Lower lobe of right lung (tissue), 2 donors: ENCODE measurements around the gene WFDC1. TPM values are rescaled to one million over a fixed set of nuclear protein-coding genes. Genes with fewer than 3 reads are reported as not detected.

ENCODE experiments used
- ATAC-seq, 2 donors: fragments of 200-7000 bp; cut with Tn5 transposase; one replicate each; pipeline ENCODE4 v1.9.1; 2020 to 2022; ENCODE audit warnings: mild to moderate bottlenecking in 2 of 2, moderate library complexity in 2 of 2
- DNase-seq: peaks from one replicate; pipeline ENCODE4 v3.0.0-alpha.2; 2020
- H3K27ac ChIP-seq: fragments of 200-600 bp; one replicate; pipeline ENCODE4 v1.8.0; 2022
- H3K27me3 ChIP-seq: fragments of 200-600 bp; one replicate; pipeline ENCODE4 v1.8.0; 2022; ENCODE audit warnings: low read depth
- H3K36me3 ChIP-seq: fragments of 200-600 bp; one replicate; pipeline ENCODE4 v1.8.0; 2022; ENCODE audit warnings: mild to moderate bottlenecking
- H3K4me1 ChIP-seq: fragments of 200-600 bp; one replicate; pipeline ENCODE4 v1.8.0; 2022
- H3K4me3 ChIP-seq: fragments of 200-600 bp; one replicate; pipeline ENCODE4 v1.8.0; 2022; ENCODE audit warnings: mild to moderate bottlenecking
- H3K9me3 ChIP-seq: fragments of 200-600 bp; one replicate; pipeline ENCODE4 v1.8.0; 2022
- CTCF ChIP-seq: fragments of 200-600 bp; IDR thresholded peaks from one replicate; pipeline ENCODE4 v1.8.0; 2022; ENCODE audit warnings: antibody characterized with exemption, mild to moderate bottlenecking
- intact Hi-C: fragments of 100-400 bp; cut with DNase I; formaldehyde crosslinking; loops from one replicate; pipeline ENCODE4 v1.11.0; 2022
- total RNA-seq: library from RNA; stranded (reverse); fragmentation: NEBNext Ultra II Directional; extraction: Animal tissue kit (Norgen Biotek cat#: 25700); gene quantifications from one replicate; pipeline ENCODE4 v1.2.1, GENCODE V29; 2021
- donor health status: DM: no; HTN: yes; CAD: no; lungs with severe emphysema.

Gene WFDC1
- total RNA-seq, 1 donor from 2014 or later, result 18.0 TPM

- no peak for DNase-seq
- H3K4me3 ChIP-seq, result no peak overlapping the region
- ATAC-seq, result no peak
- intact Hi-C loops, result no loop called here
- H3K9me3 ChIP-seq, result no peaks in the 10 kb centered on the region
- H3K36me3 ChIP-seq, result no peaks in the 10 kb centered on the region
- TF ChIP-seq CTCF, result no peak
- H3K4me1 ChIP-seq, result peaks cover 5% of the 10 kb centered on the region
- H3K27me3 ChIP-seq, result no peaks in the 10 kb centered on the region
- H3K27ac ChIP-seq, result no peak overlapping the region
Measured at GRCh38 chr16:84359326-84359725, 64.6 kb downstream of the WFDC1 start.

GRCh38 chr16:84360170-84360569, 65.5 kb downstream of the WFDC1 start:
- Histone ChIP-seq H3K27ac (no peak overlapping the region), H3K36me3 (no peaks in the 10 kb centered on the region), H3K9me3 (no peaks in the 10 kb centered on the region), H3K4me1 (peaks cover 5% of the 10 kb centered on the region), H3K27me3 (no peaks in the 10 kb centered on the region), H3K4me3 (no peak overlapping the region)
- TF ChIP-seq CTCF, result no peak
- DNase-seq (no peak), ATAC-seq (no peak)
- intact Hi-C loops, result no loop called here

- Histone ChIP-seq H3K36me3 (no peaks in the 10 kb centered on the region), H3K9me3 (no peaks in the 10 kb centered on the region), H3K4me1 (peaks cover 5% of the 10 kb centered on the region), H3K4me3 (no peak overlapping the region), H3K27ac (no peak overlapping the region), H3K27me3 (peaks cover under 1% of the 10 kb centered on the region)
- no peak for ATAC-seq
- TF ChIP-seq CTCF, result no peak
- intact Hi-C loops, result no loop called here
- DNase-seq, result no peak
Measured at GRCh38 chr16:84360748-84361147, 66.1 kb downstream of the WFDC1 start.

GRCh38 chr16:84361546-84361945, 66.9 kb downstream of the WFDC1 start:
- Histone ChIP-seq H3K27ac (no peak overlapping the region), H3K4me1 (peaks cover 4% of the 10 kb centered on the region), H3K4me3 (no peak overlapping the region), H3K9me3 (no peaks in the 10 kb centered on the region), H3K27me3 (peaks cover 4% of the 10 kb centered on the region), H3K36me3 (no peaks in the 10 kb centered on the region)
- no peak for DNase-seq
- ATAC-seq, result no peak
- no peak for TF ChIP-seq CTCF
- intact Hi-C loops, result no loop called here

GRCh38 chr16:84362471-84362941, 67.8 kb downstream of the WFDC1 start:
- TF ChIP-seq CTCF, result no peak
- no peak for ATAC-seq

GRCh38 chr16:84366208-84366607, 71.5 kb downstream of the WFDC1 start:
- H3K36me3 ChIP-seq, result no peaks in the 10 kb centered on the region
- H3K27me3 ChIP-seq, result peaks cover 39% of the 10 kb centered on the region
- intact Hi-C loops, result no loop called here
- TF ChIP-seq CTCF, result no peak
- H3K4me3 ChIP-seq, result no peak overlapping the region
- no peak for ATAC-seq
- no peaks in the 10 kb centered on the region for H3K4me1 ChIP-seq
- no peaks in the 10 kb centered on the region for H3K9me3 ChIP-seq
- no peak for DNase-seq
- no peak overlapping the region for H3K27ac ChIP-seq

More at GRCh38 chr16:84362471-84362941, 67.8 kb downstream of the WFDC1 start:
- Histone ChIP-seq H3K9me3 (no peaks in the 10 kb centered on the region), H3K27ac (no peak overlapping the region), H3K36me3 (no peaks in the 10 kb centered on the region), H3K4me3 (no peak overlapping the region), H3K27me3 (peaks cover 10% of the 10 kb centered on the region), H3K4me1 (no peaks in the 10 kb centered on the region)
- intact Hi-C loops, result no loop called here
- DNase-seq, result no peak
